HG03039 (cell line): ENCODE measurements around the gene NRCAM.

Source experiments
- ATAC-seq: cut with Tn5 transposase; IDR thresholded peaks from one replicate; pipeline ENCODE4 v1.9.1; 2021; ENCODE audit warnings: mild to moderate bottlenecking, moderate library complexity; ENCODE audit not compliant: unreplicated experiment

NRCAM gene

DNA sequence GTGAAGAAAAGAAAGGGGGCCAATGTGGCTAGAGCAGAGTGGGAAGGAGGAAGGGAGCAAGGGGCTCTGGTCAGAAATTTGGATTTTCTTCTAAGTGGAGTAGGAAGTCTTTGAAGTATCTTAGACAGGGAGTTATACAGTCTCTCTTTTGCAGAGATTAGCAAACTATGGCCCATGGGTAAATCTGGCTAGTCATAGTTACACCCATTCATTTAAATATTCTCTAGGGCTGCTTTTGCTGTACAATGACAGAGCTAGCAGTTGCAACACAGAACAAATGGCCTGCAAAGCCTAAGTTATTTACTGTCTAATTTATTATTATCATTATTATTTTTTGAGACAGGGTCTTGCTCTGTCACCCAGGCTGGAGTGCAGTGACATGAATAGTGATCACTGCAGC lies 315.6 kb downstream of the NRCAM start:
- no peak for ATAC-seq

GRCh38 chr7:108138911-108139310 lies 317.3 kb downstream of the NRCAM start:
- ATAC-seq, result no peak

DNA sequence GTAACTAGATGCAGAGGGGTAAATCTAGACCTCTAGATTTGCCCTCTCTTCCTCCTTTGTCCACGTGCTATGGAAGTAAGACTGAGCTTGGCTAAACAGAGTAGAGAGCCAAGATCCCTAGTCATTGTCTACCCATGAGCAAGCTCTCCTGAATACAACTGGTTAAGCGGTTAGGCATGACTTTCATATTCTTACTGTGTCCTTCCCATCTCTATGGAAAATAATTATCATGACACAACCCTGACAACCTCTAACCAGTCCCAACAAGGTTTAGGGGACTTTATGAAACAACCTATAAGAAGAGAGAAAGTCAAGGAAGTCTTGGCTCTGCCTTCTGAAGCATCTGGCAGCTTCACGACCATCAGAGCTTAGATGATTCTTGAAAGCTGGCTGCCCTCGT lies 318.2 kb downstream of the NRCAM start:
- no peak for ATAC-seq

DNA sequence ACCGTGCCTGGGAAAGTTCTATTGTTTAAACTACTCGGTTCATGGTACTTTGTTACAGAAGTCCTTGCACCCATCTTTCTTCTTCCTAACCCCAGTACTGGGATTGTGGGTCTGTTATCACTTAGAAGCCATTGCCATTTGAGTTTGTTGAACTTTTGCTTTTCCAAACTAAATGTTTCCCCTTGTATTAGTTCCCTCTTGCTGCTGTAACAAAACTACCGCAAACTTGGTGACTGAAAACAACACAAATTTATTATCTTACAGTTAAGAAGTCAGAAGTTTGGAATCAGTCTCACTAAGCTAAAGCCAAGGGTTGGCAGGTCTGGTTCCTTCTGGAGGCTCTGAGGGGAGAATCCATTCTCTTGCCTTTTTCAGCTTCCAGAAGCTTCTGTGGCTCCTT lies 319.2 kb downstream of the NRCAM start:
- ATAC-seq, result no peak

DNA sequence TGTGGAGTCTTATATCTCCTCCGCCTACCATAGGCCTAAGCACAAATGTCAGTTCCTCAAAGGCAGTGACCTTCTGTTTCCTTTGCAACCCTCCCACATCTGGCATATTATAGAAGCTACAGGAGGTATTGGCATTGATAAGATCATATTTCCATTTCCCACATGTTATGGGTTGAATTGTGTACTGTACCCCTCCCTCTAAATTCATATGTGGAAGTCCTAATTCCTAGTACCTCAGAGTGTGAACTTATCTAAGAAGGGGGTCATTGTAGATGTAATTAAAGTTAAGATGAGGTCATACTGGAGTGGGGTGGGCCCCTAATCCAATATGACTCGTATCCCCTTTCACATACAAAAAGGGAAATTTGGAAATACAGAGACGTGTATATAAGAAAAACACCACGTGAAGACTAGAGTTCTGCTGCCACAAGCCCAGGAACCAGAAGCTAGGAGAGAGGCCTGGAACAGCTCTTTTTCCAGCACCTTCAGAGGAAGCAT lies 320.0 kb downstream of the NRCAM start:
- ATAC-seq, result peak; percentile 13

DNA sequence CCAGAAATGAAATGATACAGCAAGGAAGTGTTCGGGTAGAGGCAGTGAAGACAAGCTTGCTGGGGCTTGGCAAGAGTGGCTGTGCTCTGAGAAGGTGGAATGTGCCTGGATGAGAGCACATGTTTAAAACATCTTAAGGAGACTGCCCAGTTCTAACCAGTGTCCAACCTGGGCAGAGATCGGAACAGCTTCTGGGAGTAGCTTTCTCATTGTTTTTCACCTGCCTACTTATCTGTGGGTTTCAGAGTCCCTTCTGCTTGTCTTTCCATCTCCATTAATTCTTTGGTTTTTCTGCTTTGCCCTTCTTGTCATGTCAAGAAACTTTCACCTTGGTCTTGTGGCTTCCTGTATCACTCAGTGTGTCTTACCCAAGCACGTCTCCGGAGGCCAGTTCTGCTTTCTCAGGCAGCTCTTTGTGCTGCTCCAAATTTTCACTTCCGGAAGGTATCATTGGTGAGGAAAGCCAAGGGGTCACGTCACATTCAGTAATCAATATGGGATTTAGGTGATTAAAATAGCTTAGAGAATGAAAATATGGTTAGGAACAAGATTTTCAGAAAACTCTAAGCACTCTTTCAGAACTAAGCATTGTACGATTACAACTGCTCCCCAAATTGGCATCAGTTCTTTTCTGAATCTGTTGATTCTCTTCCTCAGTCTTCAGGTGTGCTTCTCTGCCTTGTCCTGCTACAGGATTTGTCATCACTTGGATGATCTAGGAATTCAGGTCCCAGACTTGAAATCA lies 320.6 kb downstream of the NRCAM start:
- ATAC-seq, result peak; percentile 96

DNA sequence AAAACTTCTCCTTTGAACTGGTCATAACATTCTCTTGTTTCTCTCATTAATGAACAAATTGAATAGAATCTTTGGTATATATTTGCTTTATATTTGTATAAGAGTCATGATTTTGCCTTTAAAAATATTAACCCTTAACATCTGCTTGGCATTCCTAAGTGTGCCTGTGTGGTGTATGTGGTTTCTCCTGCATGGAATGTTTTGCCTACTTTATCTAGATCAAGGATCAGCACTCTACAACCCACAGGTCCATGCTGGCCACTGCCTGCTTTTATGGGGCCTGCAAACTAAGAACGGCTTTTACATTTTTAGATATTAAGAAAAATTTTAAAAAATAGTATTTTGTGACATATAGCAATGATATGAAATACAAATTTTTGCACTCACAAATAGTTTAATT lies 321.8 kb downstream of the NRCAM start:
- no peak for ATAC-seq

DNA sequence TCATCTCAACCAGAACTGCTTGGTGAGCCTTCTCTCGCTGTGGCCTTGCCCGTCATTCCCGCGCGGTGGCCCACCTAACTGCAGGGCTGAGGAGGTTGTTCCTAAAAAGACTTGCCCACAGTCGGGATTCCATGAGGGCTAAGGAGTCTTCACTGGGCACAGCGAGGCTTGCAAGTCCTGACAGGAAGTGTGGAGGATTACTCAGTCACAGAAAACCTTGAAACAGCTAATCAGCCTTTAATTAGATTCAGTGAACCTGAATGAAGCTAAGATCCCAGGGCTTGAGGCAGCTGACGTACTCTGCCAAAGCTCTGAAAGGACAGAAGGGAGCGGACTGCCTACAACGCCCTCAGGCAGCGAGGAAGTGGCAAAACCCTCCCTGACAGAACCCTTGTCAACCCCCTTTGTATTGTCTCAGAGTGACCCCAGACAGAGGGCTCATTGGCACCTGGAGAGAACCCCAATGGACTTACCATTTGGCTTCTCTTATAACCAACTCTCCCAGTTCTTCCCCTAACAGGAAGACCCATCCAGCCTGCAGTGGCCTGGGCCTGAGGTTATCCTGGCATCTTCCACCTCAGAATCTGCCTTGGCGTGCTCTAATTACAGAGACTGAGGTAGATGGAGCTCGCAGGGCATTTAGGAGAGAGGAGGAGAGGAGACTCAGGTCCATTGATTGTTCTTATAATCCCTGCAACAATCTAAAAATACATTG lies 323.5 kb downstream of the NRCAM start:
- ATAC-seq, result no peak

DNA sequence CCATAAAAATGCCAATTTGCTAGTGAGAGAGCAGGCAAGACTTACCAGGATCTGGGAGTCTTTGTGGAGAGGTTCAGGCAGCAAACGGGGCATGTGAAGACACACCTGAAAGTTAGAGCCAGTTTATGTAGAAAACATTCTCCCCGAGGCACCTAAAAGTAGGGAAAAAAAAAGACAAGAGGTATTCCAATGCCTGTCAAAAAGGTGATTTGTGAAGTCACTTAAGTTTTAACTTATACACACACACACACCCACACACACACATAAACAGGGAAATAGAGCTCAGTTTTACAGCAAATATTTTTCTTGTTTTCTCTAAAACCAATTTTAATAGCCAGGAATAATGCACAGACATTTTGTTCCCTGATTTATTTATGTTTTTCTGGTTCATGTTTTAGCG lies 326.0 kb downstream of the NRCAM start, which contains the start of gene LAMB4:
TSS of gene LAMB4 (minus strand) at position 101 of the 400 bp plus-strand sequence. CDS start 7,197 bp downstream, outside the sequence.
- no peak for ATAC-seq

DNA sequence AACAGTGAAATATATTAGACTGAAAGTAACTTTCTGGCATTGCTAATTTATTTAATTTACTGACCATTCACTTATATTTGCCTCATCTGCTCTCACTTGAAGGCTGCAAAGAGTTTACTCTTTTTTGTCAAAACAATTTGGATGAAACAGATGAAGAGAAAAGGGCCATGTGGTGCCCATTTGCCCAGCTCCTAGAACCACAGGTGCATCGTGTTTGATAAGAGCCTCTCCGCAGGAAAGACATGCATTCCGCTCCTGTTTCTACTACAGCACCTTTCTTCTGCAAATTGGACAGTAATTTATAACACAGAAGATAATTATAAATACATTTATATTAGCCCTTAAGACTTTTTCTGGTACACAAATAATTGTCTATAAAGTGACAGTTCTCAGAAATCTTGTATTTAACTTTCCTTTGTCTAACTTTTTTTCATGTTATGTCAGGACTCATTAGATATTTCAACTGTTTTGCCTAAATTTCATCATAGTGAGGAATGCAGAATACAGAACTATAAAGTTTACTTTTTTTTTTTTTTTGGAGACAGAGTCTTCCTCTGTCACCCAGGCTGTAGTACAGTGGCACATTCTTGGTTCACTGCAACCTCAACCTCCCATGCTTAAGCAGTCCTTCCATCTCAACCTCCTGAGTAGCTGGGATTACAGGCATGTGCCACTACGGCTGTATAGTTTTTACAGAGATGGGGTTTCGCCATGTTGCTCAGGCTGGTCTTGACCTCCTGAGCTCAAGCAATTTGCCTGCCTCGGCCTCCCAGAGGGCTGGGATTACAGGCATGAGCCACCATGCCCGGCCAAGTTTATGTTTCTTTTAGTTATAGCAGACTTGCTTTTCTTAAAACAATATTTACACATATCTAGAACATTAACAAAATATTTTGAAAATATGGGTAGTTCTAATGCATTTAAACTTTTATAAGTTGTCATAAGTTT lies 326.9 kb downstream of the NRCAM start:
- ATAC-seq, result no peak

DNA sequence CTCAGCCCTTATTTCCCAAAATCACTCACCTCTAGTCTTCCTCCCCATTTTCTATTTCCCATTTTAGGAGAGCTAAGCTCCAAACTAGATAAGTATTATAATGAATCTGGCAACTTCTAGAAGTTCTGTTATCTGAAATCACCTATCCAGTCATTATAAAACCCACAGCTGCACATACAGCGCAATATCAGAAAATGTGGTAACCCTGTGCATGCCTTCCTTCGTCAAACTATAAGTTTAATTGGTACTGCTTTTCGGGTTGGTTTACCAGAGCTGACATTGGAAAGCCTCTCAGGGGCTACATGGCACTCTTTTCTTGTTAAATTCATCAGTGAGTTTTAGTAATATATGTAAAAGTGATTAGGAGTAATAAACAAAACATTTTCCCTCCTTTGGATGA lies 327.7 kb downstream of the NRCAM start:
- no peak for ATAC-seq

- ATAC-seq, result no peak
These were observed 328.8 kb downstream of the NRCAM start for GRCh38 chr7:108127461-108127860.

GRCh38 chr7:108124820-108125219 lies 331.4 kb downstream of the NRCAM start:
- ATAC-seq, result no peak

GRCh38 chr7:108122181-108122580 lies 334.1 kb downstream of the NRCAM start:
- no peak for ATAC-seq

- ATAC-seq, result no peak
These were observed 335.3 kb downstream of the NRCAM start for GRCh38 chr7:108120933-108121332.

DNA sequence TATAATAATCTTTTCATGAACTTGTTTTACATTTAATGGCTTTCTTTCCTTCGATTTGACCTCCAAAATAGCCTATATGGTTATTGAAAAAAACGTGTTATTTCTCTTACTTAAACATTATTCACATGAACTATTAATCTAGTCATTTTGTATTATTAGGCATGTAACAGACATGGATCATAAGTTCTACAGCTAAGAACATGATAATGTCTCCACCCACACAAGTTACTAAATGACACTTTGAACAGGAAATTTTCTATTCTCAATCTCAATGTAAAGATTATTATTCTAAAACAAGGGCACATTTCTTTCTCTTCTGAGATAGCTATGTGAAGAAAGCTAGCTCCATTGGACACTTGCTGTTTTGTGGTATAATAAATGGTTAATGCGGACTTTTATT lies 336.0 kb downstream of the NRCAM start:
- ATAC-seq, result no peak

GRCh38 chr7:108118959-108119358 lies 337.3 kb downstream of the NRCAM start:
- ATAC-seq, result no peak

DNA sequence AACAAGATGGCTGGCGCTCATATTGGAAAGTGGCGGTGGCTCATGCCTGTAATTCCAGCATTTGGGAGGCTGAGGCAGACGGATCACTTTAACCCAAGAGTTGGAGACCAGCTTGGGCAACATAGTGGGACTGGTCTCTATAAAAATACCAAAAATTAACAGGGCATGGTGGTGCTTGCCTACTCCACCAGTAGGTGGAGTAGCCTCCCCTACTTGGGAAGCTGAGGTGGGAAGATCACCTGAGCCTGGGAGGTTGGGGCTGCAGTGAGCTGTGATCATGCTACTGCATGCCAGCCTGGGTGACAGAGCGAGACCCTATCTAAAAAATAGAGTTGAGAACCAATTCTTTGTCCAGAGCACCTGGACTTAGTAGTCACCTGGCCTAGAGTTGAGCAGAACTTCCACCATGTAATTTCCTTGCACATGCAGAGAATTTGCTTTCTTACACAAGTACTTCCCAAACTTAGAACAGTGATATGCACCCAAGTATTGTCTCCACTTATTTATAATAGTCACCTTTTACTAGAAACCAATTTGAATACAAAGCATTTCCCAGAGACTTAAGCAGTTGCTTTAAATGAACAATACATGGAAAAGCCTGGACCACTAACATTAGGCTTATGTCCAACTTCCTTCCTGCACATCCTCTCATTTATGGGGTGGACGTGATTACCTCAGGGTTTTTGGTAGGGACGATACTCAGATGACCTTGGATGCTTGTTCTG lies 342.0 kb downstream of the NRCAM start:
- ATAC-seq, result peak; percentile 76

DNA sequence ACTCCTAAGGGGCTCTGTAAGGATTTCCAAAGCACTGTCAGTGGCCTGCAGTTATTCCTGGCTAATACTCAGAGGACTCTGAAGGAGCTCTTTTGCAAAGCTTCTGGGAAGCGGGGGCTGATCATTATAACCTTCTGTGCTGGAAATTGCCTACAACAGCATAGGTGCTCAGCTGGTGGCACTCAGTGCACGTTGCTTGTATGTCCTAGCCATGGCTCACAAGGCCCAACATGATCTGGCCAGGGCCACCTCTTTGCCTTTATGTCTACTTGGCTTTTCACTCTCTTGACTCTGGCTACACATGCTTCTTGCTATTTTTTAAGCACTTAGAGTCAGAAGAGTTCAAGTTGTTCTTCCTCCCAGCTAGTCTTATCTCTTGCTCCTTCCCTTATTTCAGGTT lies 343.6 kb downstream of the NRCAM start:
- no peak for ATAC-seq

- no peak for ATAC-seq
These were observed 346.9 kb downstream of the NRCAM start for GRCh38 chr7:108109221-108109908.
